Right lobe of liver (tissue), 6 donors: ENCODE measurements around the gene CMKLR1. TPM values are rescaled to one million over a fixed set of nuclear protein-coding genes. Genes with fewer than 3 reads are reported as not detected.

Source experiments
- ATAC-seq, 4 donors: fragments of 200-7000 bp; cut with Tn5 transposase; one replicate each; pipeline ENCODE4 v1.9.1; 2020; ENCODE audit warnings: mild to moderate bottlenecking in 4 of 4, moderate library complexity in 4 of 4
- DNase-seq, 3 donors: peaks; one replicate each; pipeline ENCODE4 v3.0.0-alpha.2; 2020
- H3K27ac ChIP-seq, 3 donors: fragments of 200-600 bp; one replicate each; pipeline ENCODE4 v1.8.0; 2022
- H3K27me3 ChIP-seq, 2 donors: fragments of 200-600 bp; one replicate each; pipeline ENCODE4 v1.8.0; 2022
- H3K36me3 ChIP-seq, 4 donors: fragments of 200-600 bp; sonication (generic) in 1 of 4; one replicate each; pipeline versions ENCODE4 v1.5.1 to v1.8.0; 2017 to 2022; ENCODE audit warnings: control low read depth in 1 of 4
- H3K4me1 ChIP-seq, 4 donors: fragments of 200-600 bp; sonication (generic) in 1 of 4; one replicate each; pipeline versions ENCODE4 v1.5.1 to v1.8.0; 2017 to 2022; ENCODE audit warnings: control low read depth in 1 of 4
- H3K4me3 ChIP-seq, 3 donors: fragments of 200-600 bp; one replicate each; pipeline ENCODE4 v1.8.0; 2022
- H3K9me3 ChIP-seq, 4 donors: fragments of 200-600 bp; sonication (generic) in 1 of 4; one replicate each; pipeline versions ENCODE4 v1.5.1 to v1.8.0; 2017 to 2022; ENCODE audit warnings: control low read depth in 1 of 4
- CTCF ChIP-seq, 4 donors: fragments of 200-600 bp in 3 of 4; fragments of 450-650 bp in 1 of 4; IDR thresholded peaks; one replicate each; pipeline versions ENCODE4 v1.5.1 to v1.8.0; 2016 to 2022; ENCODE audit warnings: antibody characterized with exemption in 4 of 4, mild to moderate bottlenecking in 2 of 4
- POLR2A ChIP-seq: fragments of 450-650 bp; IDR thresholded peaks from one replicate; pipeline ENCODE4 v1.6.1; 2017; ENCODE audit warnings: antibody characterized with exemption, mild to moderate bottlenecking
- WGBS: methylation state at CpG from one replicate; pipeline ENCODE4 v1.1.6; 2018; ENCODE audit warnings: low coverage, low lambda C conversion rate; ENCODE audit not compliant: insufficient coverage; ENCODE audit errors: missing lambda C conversion rate; 5-methylcytosine and 5-hydroxymethylcytosine counted together
- intact Hi-C, 2 donors: fragments of 100-400 bp; cut with DNase I; formaldehyde crosslinking; loops; one replicate each; pipeline versions ENCODE4 v1.11.2 to v1.14.1; 2022
- total RNA-seq, 6 experiments: library from RNA; depleted of rRNA in 2 of 6; stranded (reverse); fragments of >200 nt in 2 of 6; fragmentation: NEBNext Ultra II Directional in 3 of 6; extraction: Animal tissue kit (Norgen Biotek cat#: 25700) in 3 of 6; gene quantifications; one replicate each; pipeline versions ENCODE4 v1.1.0 to v1.2.4, GENCODE V29; 2016 to 2023
- donor health status: DM: no; HTN: yes; CAD: no.
- donor health status: DM: no; HTN: no; CAD: no.
- donor health status: DM: no; HTN: no; CAD: no.
- donor health status: DM: no; HTN: yes; CAD: no.
- donor health status: DM: no; HTN: yes; CAD: no.

The CMKLR1 gene
- total RNA-seq, 6 experiments from 2014 or later, result 1.5 to 8.2 (median 4.2) TPM

GRCh38 chr12:108273217-108273616 lies 65.9 kb downstream of the CMKLR1 start:
- no peaks in the 10 kb centered on the region for H3K36me3 ChIP-seq
- ATAC-seq, result no peak
- H3K4me1 ChIP-seq, result no peaks in the 10 kb centered on the region
- no peak overlapping the region for H3K4me3 ChIP-seq
- intact Hi-C loops, result no loop called here
- H3K27me3 ChIP-seq, result no peaks in the 10 kb centered on the region
- WGBS, result 38% methylated on average over 2 of the region's 2 CpGs
- TF ChIP-seq POLR2A, result no peak
- no peak overlapping the region for H3K27ac ChIP-seq
- no peaks in the 10 kb centered on the region for H3K9me3 ChIP-seq
- no peak for DNase-seq

DNA sequence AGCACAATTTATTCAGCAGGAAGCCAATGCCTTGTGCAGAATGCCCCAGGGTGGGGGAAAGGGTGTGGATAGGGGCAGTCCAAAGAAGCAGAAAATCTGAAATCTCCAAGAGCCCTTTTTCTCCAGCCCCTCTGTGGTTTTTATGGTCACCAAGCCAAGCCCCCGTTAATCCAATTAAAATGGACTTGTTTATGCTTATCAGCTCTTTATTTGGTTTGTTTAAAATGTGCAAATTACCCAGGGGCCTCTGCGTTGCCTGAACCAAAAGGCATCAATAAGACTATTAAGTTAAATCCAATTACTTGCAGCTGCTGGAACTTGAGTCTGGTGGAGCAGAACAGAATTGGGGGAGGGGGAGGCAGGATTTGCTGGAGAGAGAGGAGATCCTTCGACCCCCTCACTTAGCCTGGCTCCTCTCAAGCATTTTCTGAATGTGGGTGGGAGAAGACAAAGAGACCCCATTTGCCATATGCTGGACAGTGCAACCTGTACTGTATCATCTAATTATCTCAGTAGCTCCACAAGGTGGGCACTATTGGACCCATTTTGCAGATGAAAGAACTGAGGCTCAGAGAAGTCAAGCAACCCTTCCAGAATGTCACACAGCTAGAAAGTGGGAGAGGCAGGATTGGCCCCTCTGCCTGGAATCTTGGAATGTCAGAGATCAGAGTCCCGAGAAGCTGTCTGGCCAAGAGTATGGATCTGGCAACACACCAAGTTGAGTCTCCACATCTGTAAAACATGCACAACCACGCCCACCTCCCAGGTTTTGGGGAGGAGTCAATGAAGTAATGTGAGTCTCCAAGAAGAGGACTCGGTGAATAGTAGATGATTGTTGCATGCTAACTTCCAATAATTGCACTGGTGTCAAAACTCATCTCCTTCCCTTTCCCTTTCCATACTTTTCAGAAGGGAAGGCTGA lies 66.9 kb downstream of the CMKLR1 start:
- Histone ChIP-seq H3K4me3 (no peak overlapping the region), H3K4me1 (no peaks in the 10 kb centered on the region), H3K27me3 (no peaks in the 10 kb centered on the region), H3K27ac (no peak overlapping the region), H3K9me3 (no peaks in the 10 kb centered on the region), H3K36me3 (no peaks in the 10 kb centered on the region)
- no peak for TF ChIP-seq CTCF (IDR thresholded peaks at IDR 0.05)
- no peak for TF ChIP-seq POLR2A
- 50% methylated on average over 6 of the region's 6 CpGs for WGBS
- intact Hi-C loops, result no loop called here
- ATAC-seq (no peak), DNase-seq (no peak)

DNA sequence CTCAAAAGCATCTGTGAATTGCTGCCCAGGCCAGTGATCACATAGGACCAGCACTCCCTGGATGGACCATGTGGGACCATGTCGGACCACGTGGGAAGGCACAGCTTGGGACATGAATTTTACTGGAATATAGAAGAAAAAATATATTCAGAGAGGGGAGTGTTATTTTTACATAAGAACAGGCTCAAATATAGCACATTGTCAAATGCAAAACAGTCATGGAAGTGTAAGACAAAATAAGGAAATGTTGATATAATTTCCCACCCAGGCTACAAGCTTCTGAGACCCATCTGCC lies 68.3 kb downstream of the CMKLR1 start:
- Histone ChIP-seq H3K27ac (no peak overlapping the region), H3K4me3 (no peak overlapping the region), H3K9me3 (no peaks in the 10 kb centered on the region), H3K36me3 (no peaks in the 10 kb centered on the region), H3K4me1 (no peaks in the 10 kb centered on the region), H3K27me3 (no peaks in the 10 kb centered on the region)
- 21% methylated on average over 2 of the region's 2 CpGs for WGBS
- intact Hi-C loops, result no loop called here
- TF ChIP-seq POLR2A, result no peak
- no peak for TF ChIP-seq CTCF (IDR thresholded peaks at IDR 0.05)
- DNase-seq (no peak), ATAC-seq (no peak)

DNA sequence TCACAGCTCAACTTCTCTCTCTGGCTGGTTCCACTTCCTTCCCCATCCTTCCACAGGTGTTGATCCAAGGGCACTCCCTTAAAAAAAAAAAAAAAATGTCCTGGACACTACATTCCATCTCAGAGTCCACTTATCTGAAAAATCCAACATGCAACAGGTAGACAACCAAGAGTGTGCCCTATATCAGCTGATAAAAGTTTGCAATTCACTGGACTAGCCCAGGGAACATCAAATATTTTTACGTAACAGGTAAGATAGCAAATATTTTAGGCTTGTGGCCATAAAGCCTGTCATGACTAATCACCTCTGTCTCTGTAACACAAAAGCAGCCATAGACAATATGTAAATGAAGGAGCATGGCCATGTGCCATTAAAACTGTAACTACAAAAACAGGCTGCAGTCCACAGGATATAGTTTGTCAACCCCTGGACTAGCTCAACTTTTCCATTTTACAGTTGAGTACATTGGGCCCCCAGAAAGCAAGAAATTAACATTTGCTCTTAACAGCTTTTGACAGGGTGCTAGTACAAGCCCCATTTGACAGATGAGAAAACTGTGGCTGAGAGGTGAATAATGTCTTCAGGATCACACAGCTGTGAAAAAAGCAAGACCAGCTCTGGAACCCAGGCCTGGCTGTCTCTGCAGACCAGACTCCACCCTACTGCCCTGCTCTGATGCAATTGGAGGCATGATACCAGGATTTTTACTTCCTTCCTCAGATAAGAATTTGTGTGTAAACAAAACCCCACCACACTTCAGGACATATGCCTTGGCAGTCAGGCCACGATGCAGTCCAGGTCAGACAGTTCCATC lies 68.9 kb downstream of the CMKLR1 start:
- WGBS, result 48% methylated on average over 2 of the region's 2 CpGs
- Histone ChIP-seq H3K36me3 (no peaks in the 10 kb centered on the region), H3K4me1 (no peaks in the 10 kb centered on the region), H3K27me3 (no peaks in the 10 kb centered on the region), H3K9me3 (no peaks in the 10 kb centered on the region), H3K27ac (no peak overlapping the region), H3K4me3 (no peak overlapping the region)
- TF ChIP-seq POLR2A (no peak), CTCF (IDR thresholded peaks at IDR 0.05) (no peak)
- no peak for DNase-seq
- intact Hi-C loops, result no loop called here
- no peak for ATAC-seq

GRCh38 chr12:108269224-108269623 lies 69.9 kb downstream of the CMKLR1 start:
- TF ChIP-seq POLR2A, result no peak
- no peaks in the 10 kb centered on the region for H3K4me1 ChIP-seq
- intact Hi-C loops, result no loop called here
- no peaks in the 10 kb centered on the region for H3K27me3 ChIP-seq
- no peak for DNase-seq
- ATAC-seq, result no peak
- H3K4me3 ChIP-seq, result no peak overlapping the region
- H3K36me3 ChIP-seq, result no peaks in the 10 kb centered on the region
- no peaks in the 10 kb centered on the region for H3K9me3 ChIP-seq
- 43% methylated on average over 1 of the region's 1 CpG for WGBS
- no peak overlapping the region for H3K27ac ChIP-seq
